Esophagus muscularis mucosa (tissue), 4 donors: Measurements from ENCODE around the gene FAM78B. TPM values are rescaled to one million over a fixed set of nuclear protein-coding genes. Genes with fewer than 3 reads are reported as not detected.

Source experiments
- DNase-seq: peaks from one replicate; pipeline ENCODE4 v3.0.0-alpha.2; 2017; ENCODE audit errors: extremely low spot score
- H3K27ac ChIP-seq, 4 donors: fragments of 200-600 bp; sonication (generic); replicated peaks in 1 of 4; 1 replicate in 3 of 4; 2 replicates in 1 of 4; pipeline ENCODE4 v1.5.1; 2016 to 2019; ENCODE audit warnings: mild to moderate bottlenecking in 1 of 4
- H3K27me3 ChIP-seq, 4 donors: fragments of 200-600 bp; sonication (generic); one replicate each; pipeline versions ENCODE4 v1.5.1 to v1.6.0; 2016 to 2019
- H3K36me3 ChIP-seq, 4 donors: fragments of 200-600 bp; sonication (generic); one replicate each; pipeline ENCODE4 v1.5.1; 2016 to 2019
- H3K4me1 ChIP-seq, 4 donors: fragments of 200-600 bp; sonication (generic); one replicate each; pipeline ENCODE4 v1.5.1; 2016 to 2019
- H3K4me3 ChIP-seq, 4 donors: fragments of 200-600 bp; sonication (generic); 1 replicate in 2 of 4; 2 replicates in 2 of 4; pipeline ENCODE4 v1.5.1; 2016 to 2019; ENCODE audit warnings: mild to moderate bottlenecking in 4 of 4, moderate library complexity in 1 of 4
- H3K9me3 ChIP-seq, 4 donors: fragments of 200-600 bp; sonication (generic); 1 replicate in 3 of 4; 2 replicates in 1 of 4; pipeline ENCODE4 v1.5.1; 2016 to 2019
- EP300 ChIP-seq: sonication (generic); formaldehyde crosslinking; IDR thresholded peaks from one replicate; pipeline ENCODE4 v1.6.1; 2017; ENCODE audit warnings: antibody characterized with exemption
- POLR2A ChIP-seq: fragments of 450-650 bp; IDR thresholded peaks from one replicate; pipeline ENCODE4 v1.6.1; 2017; ENCODE audit warnings: antibody characterized with exemption, moderate library complexity, mild to moderate bottlenecking, low read depth
- POLR2AphosphoS5 ChIP-seq, 2 donors: sonication (generic); formaldehyde crosslinking; IDR thresholded peaks; one replicate each; pipeline ENCODE4 v1.6.1; 2017; ENCODE audit warnings: antibody characterized with exemption in 2 of 2
- whole genome bisulfite sequencing: methylation state at CpG from one replicate; pipeline ENCODE4 v1.1.5; 2018; 5-methylcytosine and 5-hydroxymethylcytosine counted together
- intact Hi-C: fragments of 100-400 bp; cut with DNase I; formaldehyde crosslinking; loops from one replicate; pipeline ENCODE4 v1.15.1; 2023
- total RNA-seq, 4 donors: library from RNA; depleted of rRNA; stranded (reverse); fragments of >200 nt; gene quantifications; one replicate each; pipeline versions ENCODE4 v1.1.0 to v1.2.1, GENCODE V29; 2016
- TF ChIP-seq, protein P1 (sequence below), 3 experiments: fragments of 200-600 bp in 2 of 3; fragments of 450-650 bp in 1 of 3; sonication (generic) in 2 of 3; IDR thresholded peaks; one replicate each; pipeline ENCODE4 v1.5.1; 2017 to 2019; ENCODE audit warnings: antibody characterized with exemption in 3 of 3, mild to moderate bottlenecking in 2 of 3, moderate library complexity in 1 of 3

FAM78B gene
- total RNA-seq, 4 donors from 2014 or later = 0.50 to 2.0 (median 1.3) TPM

DNA sequence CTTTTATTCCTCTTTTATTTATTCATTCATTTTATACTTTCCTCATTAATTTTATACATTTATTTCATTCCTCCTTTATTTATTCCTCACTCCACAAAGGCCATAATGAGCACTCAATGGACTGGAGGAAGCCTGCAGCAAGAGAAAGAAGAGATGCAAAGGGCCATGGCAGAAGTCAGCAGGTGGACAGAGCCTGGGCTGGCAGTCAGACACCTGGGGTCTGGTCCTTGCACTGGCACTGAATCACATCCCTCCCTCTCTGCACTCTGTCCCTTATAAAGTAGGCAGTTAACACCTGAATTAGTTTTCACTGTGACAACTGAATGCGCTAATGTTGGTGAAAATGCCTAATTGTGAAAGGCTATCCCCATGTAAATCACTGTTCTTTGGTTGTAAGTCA lies 38.6 kb downstream of the FAM78B start:
- TF ChIP-seq POLR2A = no peak
- TF ChIP-seq EP300 = no peak
- TF ChIP-seq, protein P1, sequence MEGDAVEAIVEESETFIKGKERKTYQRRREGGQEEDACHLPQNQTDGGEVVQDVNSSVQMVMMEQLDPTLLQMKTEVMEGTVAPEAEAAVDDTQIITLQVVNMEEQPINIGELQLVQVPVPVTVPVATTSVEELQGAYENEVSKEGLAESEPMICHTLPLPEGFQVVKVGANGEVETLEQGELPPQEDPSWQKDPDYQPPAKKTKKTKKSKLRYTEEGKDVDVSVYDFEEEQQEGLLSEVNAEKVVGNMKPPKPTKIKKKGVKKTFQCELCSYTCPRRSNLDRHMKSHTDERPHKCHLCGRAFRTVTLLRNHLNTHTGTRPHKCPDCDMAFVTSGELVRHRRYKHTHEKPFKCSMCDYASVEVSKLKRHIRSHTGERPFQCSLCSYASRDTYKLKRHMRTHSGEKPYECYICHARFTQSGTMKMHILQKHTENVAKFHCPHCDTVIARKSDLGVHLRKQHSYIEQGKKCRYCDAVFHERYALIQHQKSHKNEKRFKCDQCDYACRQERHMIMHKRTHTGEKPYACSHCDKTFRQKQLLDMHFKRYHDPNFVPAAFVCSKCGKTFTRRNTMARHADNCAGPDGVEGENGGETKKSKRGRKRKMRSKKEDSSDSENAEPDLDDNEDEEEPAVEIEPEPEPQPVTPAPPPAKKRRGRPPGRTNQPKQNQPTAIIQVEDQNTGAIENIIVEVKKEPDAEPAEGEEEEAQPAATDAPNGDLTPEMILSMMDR (IDR thresholded peaks at IDR 0.05) = no peak
- TF ChIP-seq POLR2AphosphoS5 (IDR thresholded peaks at IDR 0.05) = no peak
- Histone ChIP-seq H3K4me3 (no peak overlapping the region), H3K27me3 (no peaks in the 10 kb centered on the region), H3K36me3 (peaks cover 0 to 6% (median 0%) of the 10 kb centered on the region in 4 donors), H3K9me3 (peaks cover 0 to 5% (median under 1%) of the 10 kb centered on the region in 4 donors), H3K4me1 (no peaks in the 10 kb centered on the region), H3K27ac (no peak overlapping the region)
- DNase-seq = no peak
- 44% methylated on average over 1 of the region's 1 CpG for WGBS
- intact Hi-C loops = no loop called here

DNA sequence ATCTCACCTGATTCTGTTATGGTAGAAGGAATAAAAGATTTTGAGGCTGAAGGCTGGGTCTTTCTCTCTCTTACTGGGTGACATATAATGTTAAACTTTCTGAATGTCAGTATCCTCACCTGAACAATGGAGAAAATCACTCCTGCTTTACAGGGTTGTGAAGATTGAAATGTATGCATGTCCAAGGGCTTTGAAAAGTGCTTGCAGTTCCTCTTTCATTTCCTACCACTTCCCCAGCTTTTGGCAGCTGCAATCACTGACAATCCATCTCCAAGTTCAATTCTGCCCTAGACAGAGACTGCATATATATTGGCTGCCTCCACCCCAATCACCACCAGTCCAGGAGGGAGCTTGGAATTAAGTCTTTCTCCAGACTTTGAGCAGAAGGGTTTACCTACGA lies 39.8 kb downstream of the FAM78B start:
- no peaks in the 10 kb centered on the region for H3K9me3 ChIP-seq
- no peak overlapping the region for H3K4me3 ChIP-seq
- DNase-seq = no peak
- no peak for TF ChIP-seq EP300
- TF ChIP-seq POLR2A = no peak
- no peaks in the 10 kb centered on the region for H3K27me3 ChIP-seq
- no peak overlapping the region for H3K27ac ChIP-seq
- intact Hi-C loops = no loop called here
- H3K4me1 ChIP-seq = no peaks in the 10 kb centered on the region
- WGBS = 78% methylated on average over 1 of the region's 1 CpG
- H3K36me3 ChIP-seq = peaks cover 0 to 6% (median 0%) of the 10 kb centered on the region in 4 donors

DNA sequence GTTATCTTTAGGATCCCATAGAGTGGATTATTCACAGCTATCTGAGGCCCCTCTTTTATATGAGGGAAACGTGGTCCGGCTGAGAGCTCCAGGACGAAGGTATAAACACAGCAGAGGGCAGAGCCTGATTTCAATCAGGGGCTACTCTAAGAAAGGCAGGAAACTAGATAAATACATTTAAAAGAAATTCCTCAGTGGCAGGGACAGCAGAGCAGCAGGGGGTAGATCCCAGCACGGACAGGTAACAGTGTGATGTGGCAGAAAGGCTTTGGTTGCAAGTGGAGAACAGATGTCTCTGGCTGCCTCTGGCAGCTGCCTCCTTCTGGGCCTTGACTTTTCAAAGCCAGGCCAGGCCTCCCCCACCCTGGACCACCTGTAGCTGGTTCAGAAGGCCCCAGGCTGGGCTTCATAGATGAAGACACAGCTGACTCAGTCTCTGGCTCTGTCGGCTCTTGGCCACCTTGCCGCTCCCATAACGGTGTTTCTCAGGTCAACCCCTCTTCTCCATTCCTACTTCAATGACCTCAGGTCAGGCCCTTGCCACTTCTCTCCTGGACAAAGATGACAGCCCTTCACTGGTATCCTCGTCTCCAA lies 43.8 kb downstream of the FAM78B start:
- H3K4me3 ChIP-seq = no peak overlapping the region
- H3K36me3 ChIP-seq = no peaks in the 10 kb centered on the region
- H3K27me3 ChIP-seq = no peaks in the 10 kb centered on the region
- intact Hi-C loops = no loop called here
- H3K4me1 ChIP-seq = no peaks in the 10 kb centered on the region
- H3K9me3 ChIP-seq = no peaks in the 10 kb centered on the region
- peak; percentile 79 for DNase-seq
- no peak for TF ChIP-seq EP300
- TF ChIP-seq, protein P1 (IDR thresholded peaks at IDR 0.05) = no peak
- TF ChIP-seq POLR2AphosphoS5 (IDR thresholded peaks at IDR 0.05) = no peak
- TF ChIP-seq POLR2A = no peak
- 64% methylated on average over 8 of the region's 8 CpGs for WGBS
- H3K27ac ChIP-seq = no peak overlapping the region

DNA sequence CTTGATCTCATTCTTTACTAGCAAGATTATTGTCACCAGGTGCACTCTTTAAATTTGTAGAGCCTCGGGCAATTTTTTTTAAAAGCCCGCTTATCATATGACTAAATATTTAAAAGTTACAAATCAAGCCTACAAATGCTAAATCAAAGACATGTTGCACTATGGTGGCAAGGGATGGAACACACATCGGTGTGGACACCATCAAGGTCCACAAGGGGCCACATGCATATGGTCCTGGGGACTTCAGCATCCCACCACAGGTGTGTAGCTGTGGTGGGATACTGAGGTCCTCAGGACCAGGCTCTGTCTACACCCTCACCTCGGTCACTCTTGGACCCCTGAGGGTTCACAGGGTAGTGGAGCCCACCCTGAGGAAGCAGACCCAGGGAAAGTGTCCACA lies 45.8 kb downstream of the FAM78B start:
- intact Hi-C loops = no loop called here
- Histone ChIP-seq H3K9me3 (no peaks in the 10 kb centered on the region), H3K27ac (no peak overlapping the region), H3K27me3 (no peaks in the 10 kb centered on the region), H3K4me1 (no peaks in the 10 kb centered on the region), H3K4me3 (no peak overlapping the region), H3K36me3 (no peaks in the 10 kb centered on the region)
- WGBS = 92% methylated on average over 4 of the region's 4 CpGs
- peak; percentile 55 for DNase-seq
- TF ChIP-seq POLR2A = no peak
- TF ChIP-seq EP300 = no peak
- no peak for TF ChIP-seq POLR2AphosphoS5 (IDR thresholded peaks at IDR 0.05)
- TF ChIP-seq, protein P1 (IDR thresholded peaks at IDR 0.05) = no peak

DNA sequence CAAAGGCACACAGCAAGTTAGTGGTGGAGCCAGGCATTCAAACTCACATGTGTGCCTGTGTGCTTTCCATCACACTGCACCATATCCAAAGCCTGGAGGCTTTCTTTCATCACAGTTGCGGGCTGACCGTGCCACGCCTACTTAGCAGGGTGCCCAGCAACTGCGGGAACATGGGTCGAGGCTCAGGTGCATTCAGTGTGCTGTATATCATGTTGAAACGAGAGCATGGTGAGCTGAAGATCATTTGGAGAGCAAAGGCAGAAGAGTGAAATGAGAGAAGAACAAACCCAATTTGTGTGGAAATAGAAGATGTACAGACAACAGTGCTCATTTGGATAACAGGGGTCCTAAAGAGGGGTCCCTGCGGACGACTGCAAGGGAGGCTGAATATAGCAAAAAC lies 46.5 kb downstream of the FAM78B start:
- Histone ChIP-seq H3K9me3 (no peaks in the 10 kb centered on the region), H3K4me3 (no peak overlapping the region)
- intact Hi-C loops = no loop called here

More for the DNA sequence above, 46.5 kb downstream of the FAM78B start:
- DNase-seq = peak; percentile 60
- TF ChIP-seq, protein P1 (IDR thresholded peaks at IDR 0.05) = no peak
- TF ChIP-seq POLR2A (no peak), EP300 (no peak), POLR2AphosphoS5 (IDR thresholded peaks at IDR 0.05) (no peak)
- Histone ChIP-seq H3K27ac (no peak overlapping the region), H3K27me3 (no peaks in the 10 kb centered on the region), H3K36me3 (no peaks in the 10 kb centered on the region), H3K4me1 (no peaks in the 10 kb centered on the region)
- WGBS = 91% methylated on average over 8 of the region's 8 CpGs
